Panc1 (cell line): Measurements from ENCODE around the gene C19orf25. TPM values are rescaled to one million over a fixed set of nuclear protein-coding genes. Genes with fewer than 3 reads are reported as not detected.

Source experiments
- ATAC-seq: fragments of 200-7000 bp; cut with Tn5 transposase; 2 replicates; pipeline ENCODE4 v1.9.1; 2020; ENCODE audit warnings: mild to moderate bottlenecking, moderate library complexity
- BruUV-seq: library from RNA; stranded (reverse); fragments of 400-500 nt; replicated peaks from 2 replicates; lab custom pipeline; 2021; lab: Mats Ljungman, UMichigan
- CTCF ChIA-PET: fragments of 300-600 bp; sonication (Branson Sonifier 250); formaldehyde crosslinking; loops from one replicate; lab custom pipeline; 2022; ENCODE audit warnings: antibody characterized with exemption; lab: Charles Lee
- POLR2A ChIA-PET: fragments of 300-600 bp; sonication (Branson Sonifier 250); formaldehyde crosslinking; loops from one replicate; lab custom pipeline; 2022; ENCODE audit warnings: antibody characterized with exemption; lab: Charles Lee
- DNase-seq: peaks from one replicate; pipeline ENCODE4 v3.0.0-alpha.2; 2010; ENCODE audit warnings: low read depth, low spot score
- H3K27ac ChIP-seq: 2 replicates; pipeline ENCODE4 v1.5.1; 2011; ENCODE audit warnings: mild to moderate bottlenecking, low read length, inconsistent platforms
- H3K27me3 ChIP-seq: fragments of 200-500 bp; sonication (Bioruptor generic); 2 replicates; pipeline ENCODE4 v1.6.0; 2014; ENCODE audit warnings: low read length, inconsistent platforms; ENCODE audit not compliant: control insufficient read depth, insufficient read depth
- H3K36me3 ChIP-seq: fragments of 200-500 bp; sonication (Bioruptor generic); 2 replicates; pipeline ENCODE4 v1.5.1; 2014; ENCODE audit warnings: inconsistent platforms, mild to moderate bottlenecking, low read length, moderate library complexity; ENCODE audit not compliant: control insufficient read depth, insufficient read depth
- H3K4me1 ChIP-seq: 2 replicates; pipeline ENCODE4 v1.5.1; 2011; ENCODE audit warnings: inconsistent platforms, mild to moderate bottlenecking, low read length, moderate library complexity; ENCODE audit not compliant: control insufficient read depth, insufficient read depth
- H3K4me3 ChIP-seq, 2 experiments: 2 replicates each; pipeline ENCODE4 v1.5.1; 2011 to 2012; ENCODE audit warnings: low read depth in 2 of 2, low read length in 2 of 2, mild to moderate bottlenecking in 2 of 2, inconsistent platforms in 1 of 2, moderate library complexity in 1 of 2
- H3K9me3 ChIP-seq: fragments of 200-500 bp; sonication (Bioruptor generic); 2 replicates; pipeline ENCODE4 v1.5.1; 2014; ENCODE audit warnings: low read depth, mild to moderate bottlenecking, inconsistent platforms, low read length, moderate library complexity; ENCODE audit not compliant: control insufficient read depth, insufficient read depth
- POLR2AphosphoS5 ChIP-seq: IDR thresholded peaks from 2 replicates; pipeline ENCODE4 v1.6.1; 2012; ENCODE audit warnings: mild to moderate bottlenecking, low read depth, low read length, moderate library complexity
- SIN3A ChIP-seq: IDR thresholded peaks from 2 replicates; pipeline ENCODE4 v1.6.1; 2012; ENCODE audit warnings: low read depth, mild to moderate bottlenecking, low read length, moderate library complexity, borderline replicate concordance; ENCODE audit not compliant: insufficient read depth
- TCF7L2 ChIP-seq: IDR thresholded peaks from 2 replicates; pipeline ENCODE4 v1.6.1; 2011; ENCODE audit warnings: mild to moderate bottlenecking, low read depth, low read length, inconsistent platforms
- in situ Hi-C: cut with HindIII; loops from 2 replicates; pipeline ENCODE4 v1.10.0; 2016; ENCODE audit warnings: low sequenced_read_pairs, low pct_unique_long_range_greater_than_20kb
- intact Hi-C: fragments of 100-400 bp; cut with micrococcal nuclease; formaldehyde crosslinking; loops from one replicate; pipeline ENCODE4 v1.10.0; 2022; ENCODE audit not compliant: unreplicated experiment
- total RNA-seq: library from RNA; stranded (reverse); gene quantifications from one replicate; pipeline ENCODE4 v1.2.1, GENCODE V29; 2021; ENCODE audit not compliant: unreplicated experiment
- TF ChIP-seq, protein P1 (sequence below): fragments of 450-650 bp; IDR thresholded peaks from 2 replicates; pipeline ENCODE4 v1.5.1; 2017; ENCODE audit warnings: mild to moderate bottlenecking
- TF ChIP-seq, protein P2 (sequence below), 2 experiments: IDR thresholded peaks; 2 replicates each; pipeline ENCODE4 v1.6.1; 2011 to 2012; ENCODE audit warnings: low read depth in 2 of 2, control low read depth in 1 of 2, low read length in 1 of 2, mild to moderate bottlenecking in 1 of 2, moderate library complexity in 1 of 2; ENCODE audit not compliant: insufficient read depth in 1 of 2

Gene C19orf25
- total RNA-seq, 1 experiment from 2014 or later: 34.7 TPM

GRCh38 chr19:1452802-1453524 is 26.1 kb downstream of the C19orf25 start:
- DNase-seq (no peak), ATAC-seq (no peak)
- Histone ChIP-seq H3K27me3 (no peaks in the 10 kb centered on the region), H3K9me3 (no peaks in the 10 kb centered on the region), H3K36me3 (no peaks in the 10 kb centered on the region), H3K4me3 (no peak overlapping the region), H3K27ac (no peak overlapping the region), H3K4me1 (no peaks in the 10 kb centered on the region; the same call in none of the 2 replicates)
- TF ChIP-seq TCF7L2 (no peak), SIN3A (no peak), POLR2AphosphoS5 (no peak)
- TF ChIP-seq, protein P1, sequence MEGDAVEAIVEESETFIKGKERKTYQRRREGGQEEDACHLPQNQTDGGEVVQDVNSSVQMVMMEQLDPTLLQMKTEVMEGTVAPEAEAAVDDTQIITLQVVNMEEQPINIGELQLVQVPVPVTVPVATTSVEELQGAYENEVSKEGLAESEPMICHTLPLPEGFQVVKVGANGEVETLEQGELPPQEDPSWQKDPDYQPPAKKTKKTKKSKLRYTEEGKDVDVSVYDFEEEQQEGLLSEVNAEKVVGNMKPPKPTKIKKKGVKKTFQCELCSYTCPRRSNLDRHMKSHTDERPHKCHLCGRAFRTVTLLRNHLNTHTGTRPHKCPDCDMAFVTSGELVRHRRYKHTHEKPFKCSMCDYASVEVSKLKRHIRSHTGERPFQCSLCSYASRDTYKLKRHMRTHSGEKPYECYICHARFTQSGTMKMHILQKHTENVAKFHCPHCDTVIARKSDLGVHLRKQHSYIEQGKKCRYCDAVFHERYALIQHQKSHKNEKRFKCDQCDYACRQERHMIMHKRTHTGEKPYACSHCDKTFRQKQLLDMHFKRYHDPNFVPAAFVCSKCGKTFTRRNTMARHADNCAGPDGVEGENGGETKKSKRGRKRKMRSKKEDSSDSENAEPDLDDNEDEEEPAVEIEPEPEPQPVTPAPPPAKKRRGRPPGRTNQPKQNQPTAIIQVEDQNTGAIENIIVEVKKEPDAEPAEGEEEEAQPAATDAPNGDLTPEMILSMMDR: no peak
- TF ChIP-seq, protein P2, sequence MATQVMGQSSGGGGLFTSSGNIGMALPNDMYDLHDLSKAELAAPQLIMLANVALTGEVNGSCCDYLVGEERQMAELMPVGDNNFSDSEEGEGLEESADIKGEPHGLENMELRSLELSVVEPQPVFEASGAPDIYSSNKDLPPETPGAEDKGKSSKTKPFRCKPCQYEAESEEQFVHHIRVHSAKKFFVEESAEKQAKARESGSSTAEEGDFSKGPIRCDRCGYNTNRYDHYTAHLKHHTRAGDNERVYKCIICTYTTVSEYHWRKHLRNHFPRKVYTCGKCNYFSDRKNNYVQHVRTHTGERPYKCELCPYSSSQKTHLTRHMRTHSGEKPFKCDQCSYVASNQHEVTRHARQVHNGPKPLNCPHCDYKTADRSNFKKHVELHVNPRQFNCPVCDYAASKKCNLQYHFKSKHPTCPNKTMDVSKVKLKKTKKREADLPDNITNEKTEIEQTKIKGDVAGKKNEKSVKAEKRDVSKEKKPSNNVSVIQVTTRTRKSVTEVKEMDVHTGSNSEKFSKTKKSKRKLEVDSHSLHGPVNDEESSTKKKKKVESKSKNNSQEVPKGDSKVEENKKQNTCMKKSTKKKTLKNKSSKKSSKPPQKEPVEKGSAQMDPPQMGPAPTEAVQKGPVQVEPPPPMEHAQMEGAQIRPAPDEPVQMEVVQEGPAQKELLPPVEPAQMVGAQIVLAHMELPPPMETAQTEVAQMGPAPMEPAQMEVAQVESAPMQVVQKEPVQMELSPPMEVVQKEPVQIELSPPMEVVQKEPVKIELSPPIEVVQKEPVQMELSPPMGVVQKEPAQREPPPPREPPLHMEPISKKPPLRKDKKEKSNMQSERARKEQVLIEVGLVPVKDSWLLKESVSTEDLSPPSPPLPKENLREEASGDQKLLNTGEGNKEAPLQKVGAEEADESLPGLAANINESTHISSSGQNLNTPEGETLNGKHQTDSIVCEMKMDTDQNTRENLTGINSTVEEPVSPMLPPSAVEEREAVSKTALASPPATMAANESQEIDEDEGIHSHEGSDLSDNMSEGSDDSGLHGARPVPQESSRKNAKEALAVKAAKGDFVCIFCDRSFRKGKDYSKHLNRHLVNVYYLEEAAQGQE (IDR thresholded peaks at IDR 0.05; ENCODE audit: insufficient read depth in 1 of 2, low read depth in 2 of 2, low read length in 1 of 2): no peak
- intact Hi-C loops: no loop called here
- CTCF ChIA-PET: no interaction called here
- POLR2A ChIA-PET: interaction anchor here (0.7 kb wide), 1 partner anchor 8 kb away, joined by 4 read pairs; no protein-coding TSS in a partner anchor
- in situ Hi-C loops: no loop called here
- no TSS peak for BruUV-seq

DNA sequence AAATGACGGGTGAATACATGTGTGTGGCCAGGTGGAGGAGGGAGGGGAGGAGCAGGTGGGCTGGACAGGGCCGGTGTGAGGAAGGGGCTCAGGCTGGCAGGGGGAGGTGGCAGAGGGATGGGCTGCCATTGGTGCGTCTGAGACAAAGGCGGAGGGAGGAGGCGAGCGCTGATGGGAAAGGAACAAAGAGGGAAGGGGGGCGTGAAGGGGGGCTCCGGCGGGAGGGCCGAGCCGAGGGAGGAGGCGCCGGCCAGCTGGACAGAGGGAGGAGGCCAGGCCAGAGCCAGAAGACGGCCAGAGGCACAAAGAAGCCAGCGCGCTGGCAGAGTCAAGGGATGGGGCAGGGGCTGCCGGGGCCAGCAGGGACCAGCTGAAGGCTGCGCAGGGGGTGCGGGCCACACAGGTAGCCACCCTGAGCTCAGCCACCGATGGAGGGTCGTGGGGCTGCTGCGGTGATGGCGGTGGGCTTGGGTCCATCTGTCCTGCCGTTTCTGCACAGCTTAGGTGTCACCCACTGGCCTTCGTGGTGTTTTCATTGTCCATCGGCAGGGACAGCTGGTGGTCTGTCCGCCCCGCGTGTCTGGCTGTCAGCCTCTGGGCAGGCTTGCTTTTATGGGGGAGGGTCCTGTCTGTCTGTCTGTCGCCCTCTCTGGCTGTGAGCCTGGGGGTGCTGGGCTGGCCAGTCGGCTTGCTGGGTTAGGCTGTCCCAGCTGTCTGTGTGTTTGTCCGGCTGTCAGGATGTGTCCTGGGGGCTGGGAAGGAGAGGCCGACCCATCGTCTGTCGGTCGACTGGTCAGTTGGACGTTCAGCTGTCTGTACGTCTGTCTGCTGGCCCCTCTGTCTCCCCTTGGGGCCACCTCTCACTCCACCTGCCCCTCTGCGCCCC is 26.9 kb downstream of the C19orf25 start:
- H3K9me3 ChIP-seq: no peaks in the 10 kb centered on the region
- no peak overlapping the region for H3K4me3 ChIP-seq
- intact Hi-C loops (no loop called here), in situ Hi-C loops (no loop called here)
- DNase-seq (no peak), ATAC-seq (no peak)
- no peak overlapping the region for H3K27ac ChIP-seq
- no peaks in the 10 kb centered on the region for H3K36me3 ChIP-seq
- BruUV-seq: no TSS peak
- CTCF ChIA-PET: no interaction called here
- no peak for TF ChIP-seq POLR2AphosphoS5
- no peak for TF ChIP-seq TCF7L2
- TF ChIP-seq, protein P1: no peak
- no peak for TF ChIP-seq SIN3A
- TF ChIP-seq, protein P2 (IDR thresholded peaks at IDR 0.05; ENCODE audit: insufficient read depth in 1 of 2, low read depth in 2 of 2, low read length in 1 of 2): no peak
- H3K4me1 ChIP-seq: no peaks in the 10 kb centered on the region; the same call in none of the 2 replicates
- POLR2A ChIA-PET: no interaction called here
- no peaks in the 10 kb centered on the region for H3K27me3 ChIP-seq
